Left cardiac atrium (tissue), 2 donors: ENCODE data around the gene SLC25A26. TPM values are rescaled to one million over a fixed set of nuclear protein-coding genes. Genes with fewer than 3 reads are reported as not detected.

Experiments used
- total RNA-seq, 2 donors: library from RNA; stranded (reverse); fragmentation: NEBNext Ultra II Directional; extraction: Animal tissue kit (Norgen Biotek cat#: 25700); gene quantifications; one replicate each; pipeline ENCODE4 v1.2.1, GENCODE V29; 2021
- donor health status: DM: no; HTN: yes; CAD: no; lungs with severe emphysema.
- donor health status: DM: yes; HTN: yes; CAD: no.

SLC25A26 gene
- total RNA-seq, 2 donors from 2014 or later: 27.1 to 32.0 TPM

Other genes starting within 250 kb of the SLC25A26 start
- 10 to 100 TPM; 27.7 to 30.0 TPM for gene MAGI1, start 182.1 kb upstream of the SLC25A26 start, total RNA-seq